Measurements from ENCODE around the gene NUDT17.

GRCh38 chr1:145837656-145838055, 7.8 kb upstream of the NUDT17 start:
- TF ChIP-seq PATZ1 (CRISPR knock-in tag; IDR thresholded peaks at IDR 0.05; ENCODE audit: borderline replicate concordance) = no peak
- TF ChIP-seq TOX (CRISPR knock-in tag; IDR thresholded peaks at IDR 0.05; ENCODE audit: borderline replicate concordance) = no peak

Data from SK-N-SH treated with all-trans-retinoic acid at 6 μM for 48 hours (cell line).